Natural killer cell (primary cell): Measurements from ENCODE around the gene RERE. TPM values are rescaled to one million over a fixed set of nuclear protein-coding genes. Genes with fewer than 3 reads are reported as not detected.
A peak's percentile ranks its signal among the peaks of the same experiment; 100 is the strongest.

Experiments used
- ATAC-seq, 3 donors: fragments of 150-1000 bp in 2 of 3; fragments of 200-7000 bp in 1 of 3; cut with Tn5 transposase; 1 replicate in 1 of 3; 2 replicates in 2 of 3; pipeline ENCODE4 v1.10.0; 2021; ENCODE audit warnings: mild to moderate bottlenecking in 2 of 3, moderate library complexity in 2 of 3
- DNase-seq, 2 donors: peaks; one replicate each; pipeline versions ENCODE4 v3.0.0 to v3.0.0-alpha.2; 2013 to 2021; ENCODE audit warnings: mixed read lengths in 1 of 2
- H3K27ac ChIP-seq: one replicate; pipeline ENCODE4 v1.5.1; 2013; ENCODE audit warnings: mild to moderate bottlenecking, low read length
- H3K27me3 ChIP-seq: one replicate; pipeline ENCODE4 v1.6.1; 2013; ENCODE audit warnings: low read length; ENCODE audit not compliant: control insufficient read depth, insufficient read depth
- H3K36me3 ChIP-seq: one replicate; pipeline ENCODE4 v1.6.1; 2013; ENCODE audit warnings: low read length; ENCODE audit not compliant: control insufficient read depth, insufficient read depth
- H3K4me1 ChIP-seq: one replicate; pipeline ENCODE4 v1.6.1; 2013; ENCODE audit warnings: low read length; ENCODE audit not compliant: control insufficient read depth, insufficient read depth
- H3K4me3 ChIP-seq: one replicate; pipeline ENCODE4 v1.5.1; 2013; ENCODE audit warnings: low read length
- H3K9me3 ChIP-seq: one replicate; pipeline ENCODE4 v1.6.1; 2013; ENCODE audit warnings: low read length; ENCODE audit not compliant: control insufficient read depth, insufficient read depth
- H3K27ac Mint-ChIP-seq, 2 donors: one replicate each; pipeline ENCODE4 v1.8.0; 2022; ENCODE audit warnings: mild to moderate bottlenecking in 2 of 2, mixed read lengths in 2 of 2, moderate library complexity in 1 of 2
- H3K27me3 Mint-ChIP-seq, 2 donors: one replicate each; pipeline ENCODE4 v1.8.0; 2022; ENCODE audit warnings: low read depth in 2 of 2, mixed read lengths in 2 of 2
- H3K36me3 Mint-ChIP-seq: one replicate; pipeline ENCODE4 v1.8.0; 2022; ENCODE audit warnings: mixed read lengths
- H3K4me1 Mint-ChIP-seq, 2 donors: one replicate each; pipeline ENCODE4 v1.8.0; 2022; ENCODE audit warnings: mixed read lengths in 2 of 2
- H3K4me3 Mint-ChIP-seq: one replicate; pipeline ENCODE4 v1.8.0; 2022; ENCODE audit warnings: mild to moderate bottlenecking, moderate library complexity, mixed read lengths
- H3K9me3 Mint-ChIP-seq, 2 donors: one replicate each; pipeline ENCODE4 v1.8.0; 2022; ENCODE audit warnings: mixed read lengths in 2 of 2
- CTCF ChIP-seq: fragments of 200-600 bp; IDR thresholded peaks from one replicate; pipeline ENCODE4 v1.8.0; 2022; ENCODE audit warnings: antibody characterized with exemption
- WGBS: methylation state at CpG from one replicate; pipeline ENCODE4 v1.1.7; 2013; ENCODE audit warnings: missing lambda C conversion rate; ENCODE audit not compliant: insufficient coverage; 5-methylcytosine and 5-hydroxymethylcytosine counted together
- intact Hi-C: fragments of 100-400 bp; cut with micrococcal nuclease; formaldehyde crosslinking; loops from one replicate; pipeline ENCODE4 v1.14.2; 2022
- total RNA-seq, 4 donors: library from RNA; stranded (reverse); fragments of 120-200 nt in 1 of 4; gene quantifications; one replicate each; pipeline versions ENCODE4 v1.2.3 to v1.2.4, GENCODE V29; 2013 to 2022

The RERE gene
- total RNA-seq, 3 donors from 2014 or later (not counting 1 experiment from before 2014, with no cell fraction given): 67.7 to 76.0 (median 73.0) TPM

- Mint-ChIP-seq H3K4me3 (peak overlapping the region; percentile 49), H3K27me3 (peaks cover 0 to 3% of the 10 kb centered on the region in 2 donors), H3K9me3 (no peaks in the 10 kb centered on the region), H3K36me3 (no peaks in the 10 kb centered on the region), H3K27ac (peak overlapping the region; percentile 66 to 71), H3K4me1 (no peaks in the 10 kb centered on the region)
- ATAC-seq (no peak), DNase-seq (no peak)
- no peaks in the 10 kb centered on the region for H3K27me3 ChIP-seq
- H3K36me3 ChIP-seq: no peaks in the 10 kb centered on the region
- H3K4me1 ChIP-seq: no peaks in the 10 kb centered on the region
- intact Hi-C loops: no loop called here
- TF ChIP-seq CTCF: no peak
- WGBS: 93% methylated on average over 47 of the region's 47 CpGs
- no peaks in the 10 kb centered on the region for H3K9me3 ChIP-seq
- H3K4me3 ChIP-seq: no peak overlapping the region
- H3K27ac ChIP-seq: no peak overlapping the region
Observed at GRCh38 chr1:8330271-8331125, 486.9 kb downstream of the RERE start.

GRCh38 chr1:8329858-8330257 is 487.6 kb downstream of the RERE start:
- DNase-seq (no peak), ATAC-seq (no peak)
- intact Hi-C loops: no loop called here
- TF ChIP-seq CTCF: no peak
- WGBS: 70% methylated on average over 14 of the region's 14 CpGs
- H3K27ac Mint-ChIP-seq: no peak overlapping the region
- Histone ChIP-seq H3K27me3 (no peaks in the 10 kb centered on the region), H3K27ac (no peak overlapping the region), H3K4me3 (no peak overlapping the region), H3K36me3 (no peaks in the 10 kb centered on the region), H3K4me1 (no peaks in the 10 kb centered on the region), H3K9me3 (no peaks in the 10 kb centered on the region)
- no peaks in the 10 kb centered on the region for H3K36me3 Mint-ChIP-seq
- no peak overlapping the region for H3K4me3 Mint-ChIP-seq
- no peaks in the 10 kb centered on the region for H3K4me1 Mint-ChIP-seq
- no peaks in the 10 kb centered on the region for H3K9me3 Mint-ChIP-seq
- H3K27me3 Mint-ChIP-seq: peaks cover 0 to 3% of the 10 kb centered on the region in 2 donors

- Histone ChIP-seq H3K36me3 (no peaks in the 10 kb centered on the region), H3K9me3 (no peaks in the 10 kb centered on the region), H3K27me3 (no peaks in the 10 kb centered on the region), H3K4me1 (no peaks in the 10 kb centered on the region), H3K4me3 (no peak overlapping the region), H3K27ac (no peak overlapping the region)
- no peak overlapping the region for H3K4me3 Mint-ChIP-seq
- no peaks in the 10 kb centered on the region for H3K9me3 Mint-ChIP-seq
- no peak overlapping the region for H3K27ac Mint-ChIP-seq
- intact Hi-C loops: no loop called here
- no peaks in the 10 kb centered on the region for H3K4me1 Mint-ChIP-seq
- H3K27me3 Mint-ChIP-seq: peaks cover 0 to 3% of the 10 kb centered on the region in 2 donors
- 60% methylated on average over 12 of the region's 12 CpGs for WGBS
- no peak for TF ChIP-seq CTCF
- DNase-seq: no peak
- ATAC-seq: no peak
- no peaks in the 10 kb centered on the region for H3K36me3 Mint-ChIP-seq
Observed at GRCh38 chr1:8329439-8329838, 488.0 kb downstream of the RERE start.

- Mint-ChIP-seq H3K4me1 (no peaks in the 10 kb centered on the region), H3K27ac (no peak overlapping the region), H3K36me3 (no peaks in the 10 kb centered on the region), H3K4me3 (no peak overlapping the region), H3K27me3 (peaks cover 0 to 3% of the 10 kb centered on the region in 2 donors), H3K9me3 (no peaks in the 10 kb centered on the region)
- H3K4me3 ChIP-seq: no peak overlapping the region
- intact Hi-C loops: no loop called here
- H3K9me3 ChIP-seq: no peaks in the 10 kb centered on the region
- H3K36me3 ChIP-seq: no peaks in the 10 kb centered on the region
- TF ChIP-seq CTCF: no peak
- no peaks in the 10 kb centered on the region for H3K27me3 ChIP-seq
- WGBS: 91% methylated on average over 18 of the region's 18 CpGs
- DNase-seq: no peak
- H3K27ac ChIP-seq: no peak overlapping the region
- no peaks in the 10 kb centered on the region for H3K4me1 ChIP-seq
- ATAC-seq: no peak
Observed at GRCh38 chr1:8328271-8328670, 489.2 kb downstream of the RERE start.
